Measurements from ENCODE around the gene GPC5.

The GPC5 gene

DNA sequence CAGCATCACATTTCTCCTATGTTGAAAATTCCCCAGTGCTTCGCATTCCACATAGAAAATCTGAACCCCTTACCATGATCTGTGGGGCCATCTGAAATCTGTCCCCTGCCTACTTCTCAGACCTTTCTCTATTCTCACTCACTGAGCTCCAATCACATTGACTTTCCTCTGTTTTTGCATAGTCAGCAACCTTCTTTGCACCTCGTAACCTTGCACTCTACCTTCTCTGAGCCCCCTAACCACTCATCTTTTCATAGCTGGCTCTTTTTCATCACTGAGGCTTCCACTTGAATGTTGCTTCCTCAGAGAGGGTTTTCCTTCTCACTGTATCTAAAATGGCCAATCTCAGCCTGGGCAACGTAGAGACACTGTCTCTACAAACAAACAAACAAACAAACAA, 286.3 kb downstream of the GPC5 start:
- no peak for TF ChIP-seq CTCF (IDR thresholded peaks at IDR 0.05; ENCODE audit: control extremely low read depth, extremely low read depth, low read depth, missing control alignments)
- POLR2A ChIA-PET: no interaction called here
- no peak for DNase-seq (ENCODE audit: extremely low spot score)
- CTCF ChIA-PET: no interaction called here

- POLR2A ChIA-PET: no interaction called here
- TF ChIP-seq CTCF (IDR thresholded peaks at IDR 0.05; ENCODE audit: control extremely low read depth, extremely low read depth, low read depth, missing control alignments): no peak
- CTCF ChIA-PET: no interaction called here
- DNase-seq (ENCODE audit: extremely low spot score): no peak
Observed at GRCh38 chr13:91690944-91691343, 292.5 kb downstream of the GPC5 start.

- no peak for DNase-seq (ENCODE audit: extremely low spot score)
- POLR2A ChIA-PET: no interaction called here
- CTCF ChIA-PET: interaction anchor here (1.3 kb wide), 1 partner anchor 11 kb away, joined by 3 read pairs; no protein-coding TSS in a partner anchor
- TF ChIP-seq CTCF (IDR thresholded peaks at IDR 0.05; ENCODE audit: control extremely low read depth, extremely low read depth, low read depth, missing control alignments): no peak
Observed at GRCh38 chr13:91693466-91693865, 295.0 kb downstream of the GPC5 start.

DNA sequence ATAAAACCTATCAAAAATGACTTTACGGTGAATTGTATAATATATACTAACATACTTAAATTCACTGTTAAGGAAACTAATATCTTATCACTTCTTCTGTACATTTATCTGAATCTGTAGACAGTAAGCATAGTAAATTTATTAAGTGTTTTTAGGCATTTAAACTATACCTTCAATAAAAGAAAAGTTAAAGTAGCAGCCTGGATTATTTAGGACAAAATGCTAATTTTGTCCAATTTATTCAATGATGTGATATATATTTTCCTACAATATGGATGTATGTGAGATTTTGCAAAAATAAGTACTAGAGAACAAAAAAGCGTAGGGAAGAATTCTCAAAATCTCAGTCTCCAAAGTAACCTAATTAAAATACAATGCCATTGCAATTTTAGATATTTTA, 299.9 kb downstream of the GPC5 start:
- ChIA-PET POLR2A (no interaction called here), CTCF (interaction anchor here (0.7 to 1.7 kb wide), 2 partner anchors 16 to 24 kb away, joined by 3 to 6 read pairs; no protein-coding TSS in a partner anchor)
- no peak for DNase-seq (ENCODE audit: extremely low spot score)
- TF ChIP-seq CTCF (IDR thresholded peaks at IDR 0.05; ENCODE audit: control extremely low read depth, extremely low read depth, low read depth, missing control alignments): no peak

DNA sequence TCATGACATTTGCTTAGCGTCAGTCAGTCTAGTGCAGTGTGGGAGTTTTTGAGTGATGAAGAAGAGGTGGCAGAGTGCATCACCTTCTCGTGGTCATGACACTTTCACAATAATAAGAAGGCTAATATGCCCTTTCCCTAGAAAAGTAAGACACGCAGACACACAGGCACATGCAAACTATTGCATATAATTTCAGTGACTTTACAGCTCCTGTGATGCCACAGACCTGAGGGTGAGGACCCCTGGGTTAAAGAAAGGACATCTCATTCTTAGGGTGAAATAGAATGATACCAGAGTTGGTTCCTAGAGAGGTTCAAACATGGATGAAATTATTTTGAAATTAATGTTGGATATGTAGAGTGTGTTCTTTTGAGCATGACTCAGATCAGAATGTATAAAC, 300.3 kb downstream of the GPC5 start:
- no peak for TF ChIP-seq CTCF (IDR thresholded peaks at IDR 0.05; ENCODE audit: control extremely low read depth, extremely low read depth, low read depth, missing control alignments)
- DNase-seq (ENCODE audit: extremely low spot score): no peak
- CTCF ChIA-PET: no interaction called here
- POLR2A ChIA-PET: no interaction called here

DNA sequence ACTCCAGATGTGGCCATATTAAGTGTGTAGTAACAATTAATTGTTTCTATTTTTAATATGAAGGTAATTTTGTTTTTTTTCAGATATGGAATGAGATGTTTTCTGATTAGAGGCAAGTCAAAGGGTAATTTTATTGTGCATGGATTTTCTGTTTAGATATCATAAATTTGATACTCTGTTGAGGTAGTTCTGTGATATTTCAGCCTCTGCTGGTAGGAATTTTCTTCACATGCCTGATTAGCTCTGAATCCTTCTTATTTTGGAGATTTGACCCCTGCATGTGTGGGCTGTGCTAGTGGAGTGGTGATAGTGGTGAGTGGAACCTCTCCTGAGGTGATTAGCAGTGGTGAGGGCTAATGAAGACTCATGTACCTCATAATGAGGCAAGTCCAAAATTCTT, 301.4 kb downstream of the GPC5 start:
- DNase-seq (ENCODE audit: extremely low spot score): no peak
- ChIA-PET POLR2A (interaction anchor here (0.5 kb wide), 1 partner anchor 49 kb away, joined by 9 read pairs; no protein-coding TSS in a partner anchor), CTCF (interaction anchor here (0.9 kb wide), 1 partner anchor 8 kb away, joined by 3 read pairs; no protein-coding TSS in a partner anchor)
- no peak for TF ChIP-seq CTCF (IDR thresholded peaks at IDR 0.05; ENCODE audit: control extremely low read depth, extremely low read depth, low read depth, missing control alignments)

DNA sequence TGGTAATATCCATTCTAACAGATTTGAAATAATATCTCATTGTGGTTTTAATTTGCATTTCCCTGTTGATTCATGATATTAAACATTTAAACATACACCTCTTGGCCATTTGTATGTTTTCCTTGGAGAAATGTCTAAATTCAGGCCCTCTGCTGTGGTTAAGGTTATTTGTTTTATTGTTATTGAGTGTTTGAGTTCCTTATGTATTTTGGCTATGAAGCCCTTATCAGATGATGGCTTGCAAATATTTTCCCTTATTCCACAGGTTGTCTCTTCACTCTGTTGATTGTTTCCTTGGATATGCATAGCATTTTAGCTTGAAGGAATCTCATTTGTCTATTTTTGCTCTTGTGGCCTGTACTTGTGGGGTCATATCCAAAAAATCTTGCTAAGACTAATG, 303.6 kb downstream of the GPC5 start:
- no peak for DNase-seq (ENCODE audit: extremely low spot score)
- ChIA-PET CTCF (no interaction called here), POLR2A (no interaction called here)
- no peak for TF ChIP-seq CTCF (IDR thresholded peaks at IDR 0.05; ENCODE audit: control extremely low read depth, extremely low read depth, low read depth, missing control alignments)

All from GM10248 (cell line).